Upper lobe of left lung (tissue), 4 donors: ENCODE measurements around the gene RTP4.

Source experiments
- POLR2A ChIP-seq, 4 donors: fragments of 450-650 bp; IDR thresholded peaks; one replicate each; pipeline ENCODE4 v1.5.1; 2016 to 2017; ENCODE audit warnings: antibody characterized with exemption in 4 of 4, mild to moderate bottlenecking in 2 of 4
- POLR2AphosphoS5 ChIP-seq, 2 donors: sonication (generic); formaldehyde crosslinking; IDR thresholded peaks; one replicate each; pipeline ENCODE4 v1.5.1; 2017; ENCODE audit warnings: antibody characterized with exemption in 2 of 2
- TF ChIP-seq, protein P1 (sequence below), 6 experiments: fragments of 450-650 bp in 4 of 6; fragments of 200-600 bp in 2 of 6; sonication (generic) in 2 of 6; IDR thresholded peaks; one replicate each; pipeline ENCODE4 v1.5.1; 2016 to 2019; ENCODE audit warnings: antibody characterized with exemption in 6 of 6

DNA sequence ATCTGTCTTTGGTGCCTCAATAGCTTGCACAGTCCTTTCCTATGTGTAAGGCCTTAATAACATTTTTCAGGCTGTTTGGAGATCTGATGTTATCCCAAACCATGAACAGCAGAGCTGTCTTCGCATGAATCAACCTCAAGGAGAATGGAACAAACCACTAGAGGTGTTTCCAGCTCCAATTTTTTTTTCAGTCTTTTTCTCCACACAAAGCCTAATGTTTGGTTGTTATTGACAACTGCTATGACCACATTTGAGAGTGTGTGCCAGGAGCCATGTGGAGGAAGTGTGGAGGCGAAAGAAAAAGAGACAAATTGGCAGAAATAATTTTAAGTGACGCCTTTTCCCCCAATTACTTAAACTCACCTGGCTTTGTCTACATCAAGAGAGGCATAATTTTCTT, 38.7 kb downstream of the RTP4 start:
- TF ChIP-seq, protein P1, sequence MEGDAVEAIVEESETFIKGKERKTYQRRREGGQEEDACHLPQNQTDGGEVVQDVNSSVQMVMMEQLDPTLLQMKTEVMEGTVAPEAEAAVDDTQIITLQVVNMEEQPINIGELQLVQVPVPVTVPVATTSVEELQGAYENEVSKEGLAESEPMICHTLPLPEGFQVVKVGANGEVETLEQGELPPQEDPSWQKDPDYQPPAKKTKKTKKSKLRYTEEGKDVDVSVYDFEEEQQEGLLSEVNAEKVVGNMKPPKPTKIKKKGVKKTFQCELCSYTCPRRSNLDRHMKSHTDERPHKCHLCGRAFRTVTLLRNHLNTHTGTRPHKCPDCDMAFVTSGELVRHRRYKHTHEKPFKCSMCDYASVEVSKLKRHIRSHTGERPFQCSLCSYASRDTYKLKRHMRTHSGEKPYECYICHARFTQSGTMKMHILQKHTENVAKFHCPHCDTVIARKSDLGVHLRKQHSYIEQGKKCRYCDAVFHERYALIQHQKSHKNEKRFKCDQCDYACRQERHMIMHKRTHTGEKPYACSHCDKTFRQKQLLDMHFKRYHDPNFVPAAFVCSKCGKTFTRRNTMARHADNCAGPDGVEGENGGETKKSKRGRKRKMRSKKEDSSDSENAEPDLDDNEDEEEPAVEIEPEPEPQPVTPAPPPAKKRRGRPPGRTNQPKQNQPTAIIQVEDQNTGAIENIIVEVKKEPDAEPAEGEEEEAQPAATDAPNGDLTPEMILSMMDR (IDR thresholded peaks at IDR 0.05): no peak
- no peak for TF ChIP-seq POLR2A (IDR thresholded peaks at IDR 0.05)
- no peak for TF ChIP-seq POLR2AphosphoS5 (IDR thresholded peaks at IDR 0.05)
